ENCODE measurements around the gene PARVB.

The PARVB gene

GRCh38 chr22:44218071-44218470 lies 194.0 kb downstream of the PARVB start:
- no peak for TF ChIP-seq CTCF (conservative IDR thresholded peaks at IDR 0.05; ENCODE audit: low read length)
- no peak for DNase-seq (ENCODE audit: low read depth)

GRCh38 chr22:44219101-44219870 lies 195.2 kb downstream of the PARVB start:
- no peak for DNase-seq (ENCODE audit: low read depth)
- H3K4me3 ChIP-seq (ENCODE audit: low read length), result no peak overlapping the region
- TF ChIP-seq CTCF (conservative IDR thresholded peaks at IDR 0.05; ENCODE audit: low read length), result no peak

More at GRCh38 chr22:44218071-44218470, 194.0 kb downstream of the PARVB start:
- H3K4me3 ChIP-seq (ENCODE audit: low read length), result no peak overlapping the region

- H3K4me3 ChIP-seq (ENCODE audit: low read length), result no peak overlapping the region
- DNase-seq (ENCODE audit: low read depth), result no peak
- no peak for TF ChIP-seq CTCF (conservative IDR thresholded peaks at IDR 0.05; ENCODE audit: low read length)
Measured at GRCh38 chr22:44220727-44221680, 196.9 kb downstream of the PARVB start.

- no peak overlapping the region for H3K4me3 ChIP-seq (ENCODE audit: low read length)
- no peak for DNase-seq (ENCODE audit: low read depth)
- no peak for TF ChIP-seq CTCF (conservative IDR thresholded peaks at IDR 0.05; ENCODE audit: low read length)
Measured at GRCh38 chr22:44221710-44222475, 197.8 kb downstream of the PARVB start.
